ENCODE results near the gene ASCL5. TPM values are rescaled to one million over a fixed set of nuclear protein-coding genes. Genes with fewer than 3 reads are reported as not detected.

The ASCL5 gene
- total and polyA plus RNA-seq, 2 experiments from 2014 or later: not detected

DNA sequence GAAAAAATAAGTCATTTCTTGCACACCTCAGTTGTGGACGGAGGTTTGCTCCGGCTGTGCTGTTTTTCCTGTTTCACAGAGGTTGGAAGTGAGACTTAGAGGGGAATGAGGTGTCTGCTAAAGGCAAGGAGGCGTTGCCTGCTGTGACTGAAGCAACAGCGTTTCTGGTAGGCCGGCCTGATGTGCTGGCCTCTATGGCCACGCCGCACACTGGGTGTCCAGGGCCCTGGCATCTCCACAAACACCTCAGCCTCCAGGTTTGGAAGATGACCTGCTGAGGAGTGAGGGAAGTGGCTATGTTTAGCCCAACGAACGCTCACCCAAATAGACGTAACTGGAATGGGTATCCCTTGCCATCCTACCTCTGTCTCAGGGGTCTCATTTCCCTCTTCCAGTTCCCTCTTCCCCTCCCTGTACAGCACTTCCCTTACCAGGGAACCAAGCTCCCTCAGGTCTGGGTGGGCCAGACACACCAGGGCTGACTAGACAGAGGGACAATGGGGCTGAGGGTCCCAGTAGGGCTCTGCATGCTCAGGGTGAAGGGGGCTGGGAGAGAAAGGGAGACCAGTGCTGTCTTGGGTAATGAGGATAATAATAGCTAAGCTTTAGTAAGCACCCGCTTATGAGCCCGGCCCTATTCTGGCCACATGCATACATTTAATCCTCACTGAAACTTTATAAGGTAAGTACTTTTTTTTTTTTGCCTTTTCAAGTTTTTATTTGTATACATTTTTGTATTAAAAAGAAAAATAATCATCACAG lies 26.6 kb downstream of the ASCL5 start:
- DNase-seq (ENCODE audit: low spot score): no peak
- WGBS (ENCODE audit: low lambda C conversion rate, missing lambda C conversion rate): 88% methylated on average over 12 of the region's 12 CpGs

DNA sequence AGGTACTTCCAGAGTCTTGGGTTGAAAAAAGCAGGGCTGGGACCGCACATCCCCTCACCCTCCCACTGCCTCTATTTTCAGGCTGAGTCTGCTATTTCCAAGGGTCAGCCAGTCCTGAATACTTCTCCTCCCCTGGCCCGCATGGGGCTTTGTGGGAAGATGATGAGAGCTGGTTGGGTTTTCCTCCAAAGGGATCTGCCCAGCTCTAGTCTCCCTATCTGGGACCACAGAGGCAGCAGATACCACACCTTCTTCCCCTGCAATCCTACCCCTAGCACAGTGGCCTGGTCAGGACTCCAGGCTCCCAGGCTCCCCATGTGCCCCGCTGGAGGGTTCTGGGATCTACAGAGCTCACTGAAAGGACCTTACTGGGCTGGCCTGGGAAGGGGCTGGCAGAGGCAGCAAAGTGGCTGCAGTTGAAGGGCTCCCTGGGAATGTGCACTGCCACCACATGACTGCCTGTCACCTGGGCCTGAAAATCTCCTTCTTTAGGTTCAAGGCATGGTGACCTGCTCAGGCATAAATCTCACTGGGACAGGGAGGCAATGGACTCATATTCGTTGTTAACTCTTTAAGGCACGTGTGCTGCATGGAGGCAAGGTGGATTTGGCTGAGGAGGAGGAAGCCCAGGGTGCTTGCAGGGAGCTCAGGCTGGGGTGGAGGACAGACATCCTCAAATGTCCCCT lies 27.8 kb downstream of the ASCL5 start:
- H3K27ac ChIP-seq: no peak overlapping the region
- WGBS (ENCODE audit: low lambda C conversion rate, missing lambda C conversion rate): 84% methylated on average over 5 of the region's 5 CpGs
- H3K4me3 ChIP-seq: no peak overlapping the region
- TF ChIP-seq EZH2phosphoT487 (IDR thresholded peaks at IDR 0.05; ENCODE audit: low read depth, severe bottlenecking, unreplicated experiment) (no peak), EZH2 (IDR thresholded peaks at IDR 0.05; ENCODE audit: borderline replicate concordance) (no peak)
- TF ChIP-seq, protein P1, sequence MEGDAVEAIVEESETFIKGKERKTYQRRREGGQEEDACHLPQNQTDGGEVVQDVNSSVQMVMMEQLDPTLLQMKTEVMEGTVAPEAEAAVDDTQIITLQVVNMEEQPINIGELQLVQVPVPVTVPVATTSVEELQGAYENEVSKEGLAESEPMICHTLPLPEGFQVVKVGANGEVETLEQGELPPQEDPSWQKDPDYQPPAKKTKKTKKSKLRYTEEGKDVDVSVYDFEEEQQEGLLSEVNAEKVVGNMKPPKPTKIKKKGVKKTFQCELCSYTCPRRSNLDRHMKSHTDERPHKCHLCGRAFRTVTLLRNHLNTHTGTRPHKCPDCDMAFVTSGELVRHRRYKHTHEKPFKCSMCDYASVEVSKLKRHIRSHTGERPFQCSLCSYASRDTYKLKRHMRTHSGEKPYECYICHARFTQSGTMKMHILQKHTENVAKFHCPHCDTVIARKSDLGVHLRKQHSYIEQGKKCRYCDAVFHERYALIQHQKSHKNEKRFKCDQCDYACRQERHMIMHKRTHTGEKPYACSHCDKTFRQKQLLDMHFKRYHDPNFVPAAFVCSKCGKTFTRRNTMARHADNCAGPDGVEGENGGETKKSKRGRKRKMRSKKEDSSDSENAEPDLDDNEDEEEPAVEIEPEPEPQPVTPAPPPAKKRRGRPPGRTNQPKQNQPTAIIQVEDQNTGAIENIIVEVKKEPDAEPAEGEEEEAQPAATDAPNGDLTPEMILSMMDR (IDR thresholded peaks at IDR 0.05; ENCODE audit: poor library complexity): no peak
- no peaks in the 10 kb centered on the region for H3K27me3 ChIP-seq
- H4K20me1 ChIP-seq (ENCODE audit: insufficient read depth, poor library complexity, severe bottlenecking): no peaks in the 10 kb centered on the region
- H3K9me3 ChIP-seq (ENCODE audit: low read depth): no peaks in the 10 kb centered on the region
- no peaks in the 10 kb centered on the region for H3K9me2 ChIP-seq (replicated peaks; ENCODE audit: insufficient read depth)
- H2AFZ ChIP-seq: no peak overlapping the region
- DNase-seq (ENCODE audit: low spot score): no peak
- H3K36me3 ChIP-seq (replicated peaks; ENCODE audit: insufficient read depth, low read depth): no peaks in the 10 kb centered on the region
- H3K4me1 ChIP-seq (ENCODE audit: insufficient read depth): no peaks in the 10 kb centered on the region
- H3K79me2 ChIP-seq: no peaks in the 10 kb centered on the region
- H3K4me2 ChIP-seq: no peak overlapping the region

More for the DNA sequence above, 26.6 kb downstream of the ASCL5 start:
- no peaks in the 10 kb centered on the region for H3K9me2 ChIP-seq (replicated peaks; ENCODE audit: insufficient read depth)
- no peaks in the 10 kb centered on the region for H4K20me1 ChIP-seq (ENCODE audit: insufficient read depth, poor library complexity, severe bottlenecking)
- no peak overlapping the region for H3K4me2 ChIP-seq
- no peaks in the 10 kb centered on the region for H3K36me3 ChIP-seq (replicated peaks; ENCODE audit: insufficient read depth, low read depth)
- no peak overlapping the region for H3K27ac ChIP-seq
- no peaks in the 10 kb centered on the region for H3K4me1 ChIP-seq (ENCODE audit: insufficient read depth)
- no peaks in the 10 kb centered on the region for H3K9me3 ChIP-seq (ENCODE audit: low read depth)
- no peaks in the 10 kb centered on the region for H3K27me3 ChIP-seq
- H2AFZ ChIP-seq: no peak overlapping the region
- H3K79me2 ChIP-seq: no peaks in the 10 kb centered on the region
- TF ChIP-seq, protein P1 (IDR thresholded peaks at IDR 0.05; ENCODE audit: poor library complexity): no peak
- TF ChIP-seq EZH2phosphoT487 (IDR thresholded peaks at IDR 0.05; ENCODE audit: low read depth, severe bottlenecking, unreplicated experiment) (no peak), EZH2 (IDR thresholded peaks at IDR 0.05; ENCODE audit: borderline replicate concordance) (no peak)
- H3K4me3 ChIP-seq: no peak overlapping the region

DNA sequence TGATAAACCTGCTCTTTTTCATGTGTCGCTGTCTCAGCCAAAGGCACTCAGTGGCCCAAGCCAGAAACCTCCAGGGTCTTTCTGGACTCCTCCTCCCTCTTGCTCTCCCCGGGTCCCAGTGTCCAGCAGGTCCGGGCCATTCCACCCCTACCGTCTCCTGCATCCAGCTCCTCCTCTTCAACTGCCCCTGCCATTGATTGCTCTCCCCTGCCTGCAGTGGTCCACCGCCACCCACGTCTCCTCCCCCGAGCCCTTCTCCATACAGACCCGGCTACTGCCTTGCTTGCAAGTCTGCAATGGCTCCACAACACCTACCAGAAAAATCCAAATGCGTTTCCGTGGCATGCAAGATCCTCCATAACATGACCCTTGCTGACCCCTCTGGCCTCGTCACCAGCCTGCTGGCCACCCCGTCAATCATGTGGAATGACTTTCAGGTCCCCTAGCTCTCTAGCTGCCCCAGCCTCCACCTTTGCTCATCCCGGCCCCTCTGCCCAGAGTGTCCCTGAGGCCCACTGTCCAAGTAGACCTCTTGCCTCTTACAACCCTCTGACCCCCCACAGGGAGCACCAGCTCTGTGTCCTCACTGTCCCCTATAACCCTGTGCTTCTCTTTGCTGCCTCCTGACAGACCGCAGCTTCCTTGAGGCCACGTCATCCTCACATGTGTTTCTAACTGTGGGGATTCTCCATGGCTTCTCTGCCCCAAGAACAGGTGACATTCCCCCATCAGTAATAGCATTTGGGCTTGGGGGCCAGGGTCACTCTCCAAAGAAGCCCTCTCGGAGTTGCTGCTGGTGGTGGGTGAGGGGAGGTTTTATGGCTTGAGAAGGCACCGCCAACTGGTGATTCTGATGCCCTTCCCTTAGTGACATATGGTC lies 29.8 kb downstream of the ASCL5 start:
- Histone ChIP-seq H3K36me3 (replicated peaks; ENCODE audit: insufficient read depth, low read depth) (no peaks in the 10 kb centered on the region), H3K4me1 (ENCODE audit: insufficient read depth) (no peaks in the 10 kb centered on the region), H3K4me2 (no peak overlapping the region), H3K4me3 (no peak overlapping the region), H2AFZ (no peak overlapping the region), H3K27ac (no peak overlapping the region), H3K9me2 (replicated peaks; ENCODE audit: insufficient read depth) (no peaks in the 10 kb centered on the region), H3K9me3 (ENCODE audit: low read depth) (no peaks in the 10 kb centered on the region), H3K27me3 (no peaks in the 10 kb centered on the region), H3K79me2 (no peaks in the 10 kb centered on the region), H4K20me1 (ENCODE audit: insufficient read depth, poor library complexity, severe bottlenecking) (no peaks in the 10 kb centered on the region)
- TF ChIP-seq EZH2 (IDR thresholded peaks at IDR 0.05; ENCODE audit: borderline replicate concordance): no peak
- TF ChIP-seq, protein P1 (IDR thresholded peaks at IDR 0.05; ENCODE audit: poor library complexity): no peak
- DNase-seq (ENCODE audit: low spot score): no peak
- WGBS (ENCODE audit: low lambda C conversion rate, missing lambda C conversion rate): 83% methylated on average over 17 of the region's 17 CpGs
